ENCODE data around the gene TATDN3. TPM values are rescaled to one million over a fixed set of nuclear protein-coding genes. Genes with fewer than 3 reads are reported as not detected.

Gene TATDN3
- total and polyA plus RNA-seq, 9 of the 15 experiments (the other 6 are each of a cell fraction or from before 2014, with no cell fraction given) = 18.3 to 79.9 (median 28.2) TPM

GRCh38 chr1:212791676-212792395, at the start of gene TATDN3, which contains the start of gene NSL1 (continued):
- no peak for TF ChIP-seq MITF (IDR thresholded peaks at IDR 0.05)
- TF ChIP-seq TRIM24 (IDR thresholded peaks at IDR 0.05) = peak in 1 of 2 experiments; percentile 99; a peak in 2 of 4 replicates
- peak; percentile 34 to 66; a peak in 3 of 4 replicates for TF ChIP-seq SRF (CRISPR knock-in tag; IDR thresholded peaks at IDR 0.05)
- TF ChIP-seq SAP30 (IDR thresholded peaks at IDR 0.05; ENCODE audit: borderline replicate concordance, insufficient read depth, low read depth, low read length, poor library complexity, severe bottlenecking) = peak; percentile 49
- no peak; the same call in 1 of the 2 replicates for TF ChIP-seq ZNF436 (CRISPR knock-in tag; IDR thresholded peaks at IDR 0.05)
- TF ChIP-seq, protein P1, sequence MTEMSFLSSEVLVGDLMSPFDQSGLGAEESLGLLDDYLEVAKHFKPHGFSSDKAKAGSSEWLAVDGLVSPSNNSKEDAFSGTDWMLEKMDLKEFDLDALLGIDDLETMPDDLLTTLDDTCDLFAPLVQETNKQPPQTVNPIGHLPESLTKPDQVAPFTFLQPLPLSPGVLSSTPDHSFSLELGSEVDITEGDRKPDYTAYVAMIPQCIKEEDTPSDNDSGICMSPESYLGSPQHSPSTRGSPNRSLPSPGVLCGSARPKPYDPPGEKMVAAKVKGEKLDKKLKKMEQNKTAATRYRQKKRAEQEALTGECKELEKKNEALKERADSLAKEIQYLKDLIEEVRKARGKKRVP (CRISPR knock-in tag; IDR thresholded peaks at IDR 0.05) = peak; percentile 44
- TF ChIP-seq, protein P2, sequence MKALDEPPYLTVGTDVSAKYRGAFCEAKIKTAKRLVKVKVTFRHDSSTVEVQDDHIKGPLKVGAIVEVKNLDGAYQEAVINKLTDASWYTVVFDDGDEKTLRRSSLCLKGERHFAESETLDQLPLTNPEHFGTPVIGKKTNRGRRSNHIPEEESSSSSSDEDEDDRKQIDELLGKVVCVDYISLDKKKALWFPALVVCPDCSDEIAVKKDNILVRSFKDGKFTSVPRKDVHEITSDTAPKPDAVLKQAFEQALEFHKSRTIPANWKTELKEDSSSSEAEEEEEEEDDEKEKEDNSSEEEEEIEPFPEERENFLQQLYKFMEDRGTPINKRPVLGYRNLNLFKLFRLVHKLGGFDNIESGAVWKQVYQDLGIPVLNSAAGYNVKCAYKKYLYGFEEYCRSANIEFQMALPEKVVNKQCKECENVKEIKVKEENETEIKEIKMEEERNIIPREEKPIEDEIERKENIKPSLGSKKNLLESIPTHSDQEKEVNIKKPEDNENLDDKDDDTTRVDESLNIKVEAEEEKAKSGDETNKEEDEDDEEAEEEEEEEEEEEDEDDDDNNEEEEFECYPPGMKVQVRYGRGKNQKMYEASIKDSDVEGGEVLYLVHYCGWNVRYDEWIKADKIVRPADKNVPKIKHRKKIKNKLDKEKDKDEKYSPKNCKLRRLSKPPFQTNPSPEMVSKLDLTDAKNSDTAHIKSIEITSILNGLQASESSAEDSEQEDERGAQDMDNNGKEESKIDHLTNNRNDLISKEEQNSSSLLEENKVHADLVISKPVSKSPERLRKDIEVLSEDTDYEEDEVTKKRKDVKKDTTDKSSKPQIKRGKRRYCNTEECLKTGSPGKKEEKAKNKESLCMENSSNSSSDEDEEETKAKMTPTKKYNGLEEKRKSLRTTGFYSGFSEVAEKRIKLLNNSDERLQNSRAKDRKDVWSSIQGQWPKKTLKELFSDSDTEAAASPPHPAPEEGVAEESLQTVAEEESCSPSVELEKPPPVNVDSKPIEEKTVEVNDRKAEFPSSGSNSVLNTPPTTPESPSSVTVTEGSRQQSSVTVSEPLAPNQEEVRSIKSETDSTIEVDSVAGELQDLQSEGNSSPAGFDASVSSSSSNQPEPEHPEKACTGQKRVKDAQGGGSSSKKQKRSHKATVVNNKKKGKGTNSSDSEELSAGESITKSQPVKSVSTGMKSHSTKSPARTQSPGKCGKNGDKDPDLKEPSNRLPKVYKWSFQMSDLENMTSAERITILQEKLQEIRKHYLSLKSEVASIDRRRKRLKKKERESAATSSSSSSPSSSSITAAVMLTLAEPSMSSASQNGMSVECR (CRISPR knock-in tag; IDR thresholded peaks at IDR 0.05) = peak; percentile 93
- peak; percentile 54 for TF ChIP-seq ZNF239 (CRISPR knock-in tag; IDR thresholded peaks at IDR 0.05)
- peak; percentile 48 to 58; a peak in 3 of 4 replicates for TF ChIP-seq SIX5 (IDR thresholded peaks at IDR 0.05; ENCODE audit: borderline replicate concordance in 1 of 2, insufficient read depth in 1 of 2, low read depth in 1 of 2, low read length in 2 of 2)
- TF ChIP-seq SMAD1 (IDR thresholded peaks at IDR 0.05; ENCODE audit: low read depth, low read length, partially characterized antibody) = peak; percentile 86
- peak in 1 of 2 experiments; percentile 72; a peak in 2 of 4 replicates for TF ChIP-seq ARNT (IDR thresholded peaks at IDR 0.05)
- TF ChIP-seq RAD21 (CRISPR knock-in tag; conservative IDR thresholded peaks at IDR 0.05 in 1 of 2, IDR thresholded peaks at IDR 0.05 in 1 of 2) = peak in 1 of 2 experiments; percentile 8; a peak in 1 of 4 replicates
- peak; percentile 92 for TF ChIP-seq NR2C1 (IDR thresholded peaks at IDR 0.05)
- peak; percentile 96 for TF ChIP-seq NR2C1 (tag; IDR thresholded peaks at IDR 0.05)
- no peak for TF ChIP-seq CREBBP (IDR thresholded peaks at IDR 0.05; ENCODE audit: low read depth, low read length)
- no peak; the same call in 1 of the 2 replicates for TF ChIP-seq LARP7 (IDR thresholded peaks at IDR 0.05)
- TF ChIP-seq XRCC4 (IDR thresholded peaks at IDR 0.05; ENCODE audit: extremely low read depth, insufficient read depth, insufficient read length) = no peak
- no peak for TF ChIP-seq NFYB (IDR thresholded peaks at IDR 0.05; ENCODE audit: extremely low read depth, insufficient read length)
- TF ChIP-seq, protein P3, sequence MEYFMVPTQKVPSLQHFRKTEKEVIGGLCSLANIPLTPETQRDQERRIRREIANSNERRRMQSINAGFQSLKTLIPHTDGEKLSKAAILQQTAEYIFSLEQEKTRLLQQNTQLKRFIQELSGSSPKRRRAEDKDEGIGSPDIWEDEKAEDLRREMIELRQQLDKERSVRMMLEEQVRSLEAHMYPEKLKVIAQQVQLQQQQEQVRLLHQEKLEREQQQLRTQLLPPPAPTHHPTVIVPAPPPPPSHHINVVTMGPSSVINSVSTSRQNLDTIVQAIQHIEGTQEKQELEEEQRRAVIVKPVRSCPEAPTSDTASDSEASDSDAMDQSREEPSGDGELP (CRISPR knock-in tag; IDR thresholded peaks at IDR 0.05; ENCODE audit: borderline replicate concordance) = peak; percentile 93
- peak; percentile 77 for TF ChIP-seq CHD1 (IDR thresholded peaks at IDR 0.05; ENCODE audit: low read length)
